Esophagus mucosa (tissue), 1 donor: ENCODE measurements around the gene FAM200A. TPM values are rescaled to one million over a fixed set of nuclear protein-coding genes. Genes with fewer than 3 reads are reported as not detected.
"Not testable (repeated sequence)": the region's sequence is repeated elsewhere in the genome, so short reads cannot be mapped to it uniquely, and the experiment has no call there.

Source experiments
- ATAC-seq: fragments of 200-7000 bp; cut with Tn5 transposase; one replicate; pipeline ENCODE4 v1.9.1; 2020
- total RNA-seq: library from RNA; stranded (reverse); gene quantifications from one replicate; pipeline ENCODE4 v1.2.4, GENCODE V29; 2023
- donor health status: DM: yes; HTN: yes; CAD: no.

FAM200A gene
- total RNA-seq, 1 donor from 2014 or later = 3.3 TPM

DNA sequence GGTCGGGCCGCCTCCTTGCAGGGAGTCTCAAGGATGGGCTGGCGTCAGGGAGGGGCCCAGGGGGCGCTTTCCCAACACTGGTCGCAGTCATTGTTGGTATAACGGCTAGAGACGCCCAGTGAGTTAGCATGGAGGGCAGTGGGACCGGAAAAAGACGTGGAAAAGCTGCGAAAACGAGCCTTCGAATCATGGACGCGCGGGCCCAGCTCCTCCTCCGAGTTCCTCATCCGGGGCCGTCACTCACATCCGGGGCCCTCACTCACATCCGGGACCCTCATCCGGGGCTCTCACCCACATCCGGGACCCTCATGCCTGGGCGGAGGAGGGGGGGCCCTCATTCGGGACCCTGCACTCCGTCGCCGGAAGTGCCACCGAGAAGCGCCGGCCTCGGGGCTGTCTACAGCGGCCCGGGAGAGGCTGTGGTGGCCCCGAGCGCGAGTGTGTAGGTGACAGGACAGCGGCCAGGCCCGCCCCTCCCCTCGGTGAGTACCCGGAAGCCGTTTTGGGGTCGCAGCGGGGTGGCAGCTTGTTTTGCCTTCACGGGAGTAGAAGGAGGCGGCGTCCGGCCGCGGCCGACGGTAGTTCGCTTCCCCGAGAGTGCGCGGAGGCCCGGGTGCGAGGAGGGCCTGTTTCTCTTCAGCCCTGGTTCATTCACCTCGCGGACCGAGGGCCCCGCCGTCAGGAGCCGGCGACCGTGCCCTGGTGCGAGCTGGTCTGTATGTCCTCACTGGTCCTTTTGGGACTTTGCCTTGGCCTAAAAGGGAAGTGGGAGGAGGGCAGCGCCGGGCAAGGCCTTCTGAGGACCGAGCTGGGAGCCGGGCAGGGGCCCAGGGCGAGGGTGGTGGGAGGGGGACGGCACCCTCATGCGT, 6.6 kb upstream of the FAM200A start, which contains the start of gene ZNF655:
ZNF655 (plus strand) TSS at position 337 of the 869 bp plus-strand sequence. CDS start 1,918 bp downstream, outside the sequence.
- ATAC-seq = peak; percentile 68

DNA sequence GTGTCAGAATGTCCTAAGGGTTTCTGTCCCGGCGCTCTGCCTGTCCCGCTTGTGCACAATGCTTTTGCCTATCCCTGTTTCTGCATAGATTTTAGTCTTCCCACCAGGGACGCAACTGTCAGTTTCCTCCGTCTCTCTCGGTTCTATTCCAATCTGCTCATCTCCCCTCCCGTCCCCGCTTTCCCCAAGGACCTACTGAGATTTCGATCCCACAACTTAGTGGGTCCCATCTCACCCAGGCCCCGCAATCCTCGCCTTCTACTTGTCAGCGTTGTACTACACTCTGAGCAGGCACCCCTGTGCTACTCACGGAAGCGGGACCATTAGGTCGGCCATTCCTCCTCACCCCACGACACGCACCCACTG, 6.0 kb upstream of the FAM200A start:
- no peak for ATAC-seq

DNA sequence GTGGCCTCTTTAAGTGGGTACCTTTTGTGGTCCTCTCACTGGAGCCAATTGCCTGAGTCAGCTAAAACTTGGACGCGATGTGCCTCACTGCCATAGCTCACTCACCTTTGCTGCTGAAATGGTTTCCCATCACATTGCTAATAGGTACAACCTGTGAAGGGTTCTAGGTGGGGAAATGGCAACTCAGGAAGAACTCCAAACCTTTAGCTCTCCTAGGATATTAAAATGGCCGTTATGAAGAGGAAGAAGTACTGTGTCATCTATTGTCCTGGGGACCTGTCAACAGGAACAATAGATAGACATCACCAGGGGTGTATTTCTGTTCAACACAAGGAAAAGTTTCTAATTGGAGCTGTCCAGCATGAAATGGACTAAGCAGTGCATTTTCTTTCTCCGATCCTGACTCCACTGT, 5.3 kb upstream of the FAM200A start:
- ATAC-seq = no peak

DNA sequence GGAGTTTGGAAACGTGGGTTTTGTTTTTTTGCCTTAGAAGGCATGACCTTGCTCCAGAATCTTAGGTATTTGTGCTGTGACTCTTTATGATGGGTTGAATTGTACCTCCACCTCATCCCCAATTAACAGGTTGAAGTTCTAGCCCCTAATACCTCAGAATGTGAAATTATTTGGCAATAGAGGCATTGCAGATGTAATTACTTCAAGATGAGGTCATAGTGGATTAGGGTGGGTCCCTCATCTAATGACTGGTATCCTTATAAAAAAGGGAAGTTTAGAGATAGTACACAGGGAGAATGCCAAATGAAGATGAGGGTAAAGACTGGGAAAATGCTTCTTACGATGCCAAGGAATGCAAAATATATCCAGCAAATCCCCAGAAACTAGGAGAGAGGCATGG, 3.0 kb upstream of the FAM200A start:
- ATAC-seq = no peak

DNA sequence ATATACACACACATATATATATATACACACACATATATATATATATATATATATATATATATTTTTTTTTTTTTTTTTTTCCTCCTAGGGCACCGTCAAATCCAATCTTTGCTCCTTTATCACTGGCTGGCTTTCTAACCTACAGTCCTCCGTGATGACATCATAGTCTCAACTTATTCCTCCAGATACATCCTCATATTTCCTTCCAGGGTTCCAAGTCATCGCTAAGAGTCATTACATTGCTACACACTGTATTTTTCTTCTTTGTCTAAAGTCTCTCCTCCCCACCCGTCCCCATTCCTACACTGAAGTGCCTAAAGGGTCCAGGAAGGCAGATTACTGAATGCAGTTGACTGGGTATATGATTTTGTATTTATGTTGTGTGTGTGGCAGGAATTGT, 1.1 kb upstream of the FAM200A start:
- no peak for ATAC-seq

DNA sequence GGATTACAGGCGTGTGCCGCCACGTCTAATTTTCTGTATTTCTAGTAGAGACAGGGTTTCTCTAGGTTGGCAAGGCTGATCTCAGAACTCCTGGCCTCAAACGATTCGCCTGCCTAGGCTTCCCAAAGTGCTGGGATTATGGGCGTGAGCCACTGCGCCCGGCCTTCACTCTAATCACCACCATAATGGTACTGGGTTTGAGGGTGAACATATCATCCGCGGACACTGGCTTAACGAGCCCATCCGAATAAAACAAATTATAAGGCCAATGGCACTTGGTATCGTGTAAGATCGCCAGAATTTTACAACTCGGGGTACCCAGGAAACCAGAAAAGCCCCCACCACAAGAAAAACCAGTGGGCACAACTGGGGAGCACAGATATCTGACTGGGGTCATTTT, 580 bp downstream of the FAM200A start:
- ATAC-seq = peak; percentile 21

DNA sequence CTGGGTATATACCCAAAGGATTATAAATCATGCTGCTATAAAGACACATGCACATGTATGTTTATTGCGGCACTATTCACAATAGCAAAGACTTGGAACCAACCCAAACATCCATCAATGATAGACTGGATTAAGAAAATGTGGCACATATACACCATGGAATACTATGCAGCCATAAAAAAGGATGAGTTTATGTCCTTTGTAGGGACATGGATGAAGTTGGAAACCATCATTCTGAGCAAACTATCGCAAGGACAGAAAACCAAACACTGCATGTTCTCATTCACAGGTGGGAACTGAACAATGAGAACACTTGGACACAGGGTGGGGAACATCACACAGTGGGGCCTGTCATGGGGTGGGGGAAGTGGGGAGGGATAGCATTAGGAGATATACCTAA, 2.4 kb downstream of the FAM200A start:
- not testable (repeated sequence) for ATAC-seq

DNA sequence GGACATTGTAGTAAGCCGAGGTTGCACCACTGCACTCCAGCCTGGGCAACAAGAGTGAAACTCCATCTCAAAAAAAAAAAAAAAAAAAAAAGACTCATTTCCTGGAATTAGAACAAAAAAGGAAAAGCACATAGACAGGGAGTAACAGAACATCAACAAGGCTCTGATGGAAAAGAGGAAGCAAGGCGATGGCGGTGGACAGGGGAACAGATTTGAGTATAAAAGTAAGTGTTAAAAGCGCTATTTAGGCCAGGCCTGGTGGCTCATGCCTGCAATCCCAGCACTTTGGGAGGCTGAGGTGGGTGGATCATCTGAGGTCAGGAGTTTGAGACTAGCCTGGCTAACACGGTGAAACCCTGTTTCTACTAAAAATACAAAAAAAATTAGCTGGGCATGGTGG, 6.6 kb downstream of the FAM200A start:
- not testable (repeated sequence) for ATAC-seq

DNA sequence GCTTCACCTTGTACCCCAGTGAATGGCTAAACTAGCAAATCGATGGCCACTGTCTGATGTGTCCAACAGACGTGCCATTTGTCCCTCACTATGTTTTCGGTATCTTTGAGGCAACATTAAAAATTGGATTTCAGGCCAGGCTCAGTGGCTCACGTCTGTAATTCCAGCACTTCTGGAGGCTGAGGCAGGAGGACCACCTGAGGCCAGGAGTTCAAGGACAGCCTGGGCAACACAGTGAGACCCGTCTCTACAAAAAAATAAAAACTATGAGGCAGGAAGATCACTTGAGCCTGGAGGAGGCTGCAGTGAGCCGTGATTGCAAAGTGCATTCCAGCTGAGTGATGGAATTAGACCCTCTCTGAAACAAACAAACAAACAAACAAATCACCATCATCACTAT, 8.0 kb downstream of the FAM200A start:
- ATAC-seq = no peak

DNA sequence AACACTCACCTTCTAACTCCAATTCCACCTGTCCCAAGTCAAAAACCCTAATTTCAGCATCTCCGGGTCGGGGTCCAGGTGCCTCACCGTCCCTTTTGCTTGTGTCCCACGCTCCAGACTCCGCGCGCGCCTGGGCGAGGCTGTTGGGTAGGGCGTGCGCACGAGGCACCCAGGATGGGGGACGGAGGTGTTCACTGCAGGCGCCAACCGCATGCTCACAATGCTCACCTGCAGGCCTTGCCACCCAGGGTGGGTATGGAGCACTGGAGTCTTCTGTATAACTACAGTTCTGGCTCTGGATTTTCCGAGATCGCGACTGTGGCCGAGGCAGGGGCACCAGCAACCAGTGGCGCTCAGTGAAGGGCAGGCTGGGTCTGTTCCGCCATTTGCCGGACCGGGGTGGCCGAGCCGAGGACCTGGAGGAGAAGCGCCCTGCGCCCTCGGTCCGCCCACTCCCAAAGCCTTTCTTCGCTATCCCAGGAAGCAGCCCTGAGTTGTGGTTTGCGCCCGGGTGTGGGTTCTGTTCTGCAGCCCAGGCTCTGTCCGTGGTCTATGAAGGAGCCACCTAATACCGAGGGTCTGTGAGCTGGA, 8.7 kb downstream of the FAM200A start:
- peak; percentile 22 for ATAC-seq

DNA sequence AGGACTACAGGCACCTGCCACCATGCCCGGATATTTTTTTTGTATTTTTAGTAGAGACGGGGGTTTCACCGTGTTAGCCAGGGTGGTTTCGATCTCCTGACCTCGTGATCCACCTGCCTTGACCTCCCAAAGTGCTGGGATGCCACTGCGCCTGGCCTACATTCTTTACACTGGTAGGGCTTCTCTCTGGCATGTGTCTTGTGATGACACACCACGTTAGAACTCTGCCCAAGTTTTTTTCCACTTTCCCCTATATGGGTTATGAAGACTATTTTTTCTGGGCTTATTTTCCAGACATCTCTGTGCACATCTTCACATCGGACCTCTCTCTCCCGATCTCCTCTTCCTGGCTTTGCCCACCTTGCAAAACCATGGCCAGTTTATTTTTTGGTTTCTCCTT, 10.7 kb downstream of the FAM200A start:
- ATAC-seq = no peak

DNA sequence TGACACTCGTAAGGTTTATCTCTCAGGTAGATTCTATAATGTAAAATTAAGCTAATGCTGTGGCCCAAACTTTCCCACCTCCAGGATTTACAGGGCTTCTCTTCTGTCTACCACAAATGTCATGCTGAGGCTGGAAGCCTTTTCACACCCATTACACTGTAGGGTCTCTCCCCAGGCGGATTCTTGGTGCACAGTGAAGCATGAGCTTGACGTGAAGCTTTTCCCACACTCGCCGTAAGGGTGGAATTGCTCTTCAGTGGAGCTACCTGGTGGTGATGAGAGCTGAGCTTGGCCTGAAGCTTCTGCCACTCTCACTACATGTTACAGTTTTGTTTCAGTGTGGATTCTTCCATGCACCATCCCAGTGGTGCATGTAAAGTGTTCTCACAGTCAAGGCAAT, 11.4 kb downstream of the FAM200A start:
- ATAC-seq = no peak

DNA sequence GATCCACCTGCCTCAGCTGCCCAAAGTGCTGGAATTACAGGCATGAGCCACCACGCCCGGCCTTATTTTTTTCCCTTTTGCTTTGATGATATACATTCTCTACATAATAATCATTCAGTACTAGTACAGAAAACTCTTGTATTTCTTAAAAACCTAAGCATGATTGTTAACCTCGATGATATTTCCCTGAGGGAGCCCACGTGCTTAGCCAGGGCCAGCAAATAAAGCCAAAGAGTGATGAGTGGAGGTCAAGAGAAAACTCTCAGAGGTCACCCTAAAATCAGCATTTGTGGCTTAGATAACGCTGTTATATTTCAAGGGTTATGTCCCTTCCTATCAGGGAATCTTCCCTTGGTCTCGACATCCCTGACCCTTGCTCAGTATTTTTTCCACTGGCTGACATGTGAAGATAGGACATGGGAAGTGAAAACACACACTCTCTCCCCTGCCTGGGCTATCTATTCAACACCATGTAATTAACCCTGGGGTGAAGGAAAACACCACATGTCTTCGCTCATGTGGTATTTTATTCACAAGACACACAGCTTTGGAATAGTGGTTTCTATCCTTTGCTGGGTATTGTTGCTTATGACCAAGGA, 12.6 kb downstream of the FAM200A start:
- ATAC-seq = no peak

DNA sequence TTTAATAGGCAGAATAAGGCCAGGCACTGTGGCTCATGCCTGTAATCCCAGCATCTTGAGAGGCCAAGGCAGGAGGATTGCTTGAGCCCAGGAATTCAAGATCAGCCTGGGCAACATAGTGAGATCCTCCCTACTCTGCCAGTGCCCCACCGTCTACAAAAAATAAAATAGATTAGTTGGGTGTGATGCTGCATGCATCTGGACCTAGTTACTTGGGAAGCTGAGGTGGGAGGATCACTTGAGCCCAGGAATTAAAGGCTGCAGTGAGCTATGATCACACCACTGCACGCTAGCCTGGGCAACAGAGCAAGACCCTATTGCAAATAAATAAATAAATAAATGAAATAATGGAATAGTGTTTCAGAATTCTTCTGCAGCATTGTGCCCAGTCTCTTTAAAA, 16.2 kb downstream of the FAM200A start:
- ATAC-seq = no peak

DNA sequence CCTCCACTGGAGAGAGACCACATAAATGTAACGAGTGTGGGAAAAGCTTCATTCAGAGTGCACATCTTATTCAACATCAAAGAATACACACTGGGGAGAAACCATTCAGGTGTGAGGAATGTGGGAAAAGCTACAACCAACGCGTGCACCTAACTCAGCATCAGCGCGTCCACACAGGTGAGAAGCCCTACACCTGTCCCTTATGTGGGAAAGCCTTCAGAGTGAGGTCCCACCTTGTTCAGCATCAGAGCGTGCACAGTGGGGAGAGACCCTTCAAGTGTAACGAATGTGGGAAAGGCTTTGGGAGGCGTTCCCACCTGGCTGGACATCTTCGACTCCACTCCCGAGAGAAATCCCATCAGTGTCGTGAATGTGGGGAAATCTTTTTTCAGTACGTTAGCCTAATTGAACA, 20.6 kb downstream of the FAM200A start:
- no peak for ATAC-seq

DNA sequence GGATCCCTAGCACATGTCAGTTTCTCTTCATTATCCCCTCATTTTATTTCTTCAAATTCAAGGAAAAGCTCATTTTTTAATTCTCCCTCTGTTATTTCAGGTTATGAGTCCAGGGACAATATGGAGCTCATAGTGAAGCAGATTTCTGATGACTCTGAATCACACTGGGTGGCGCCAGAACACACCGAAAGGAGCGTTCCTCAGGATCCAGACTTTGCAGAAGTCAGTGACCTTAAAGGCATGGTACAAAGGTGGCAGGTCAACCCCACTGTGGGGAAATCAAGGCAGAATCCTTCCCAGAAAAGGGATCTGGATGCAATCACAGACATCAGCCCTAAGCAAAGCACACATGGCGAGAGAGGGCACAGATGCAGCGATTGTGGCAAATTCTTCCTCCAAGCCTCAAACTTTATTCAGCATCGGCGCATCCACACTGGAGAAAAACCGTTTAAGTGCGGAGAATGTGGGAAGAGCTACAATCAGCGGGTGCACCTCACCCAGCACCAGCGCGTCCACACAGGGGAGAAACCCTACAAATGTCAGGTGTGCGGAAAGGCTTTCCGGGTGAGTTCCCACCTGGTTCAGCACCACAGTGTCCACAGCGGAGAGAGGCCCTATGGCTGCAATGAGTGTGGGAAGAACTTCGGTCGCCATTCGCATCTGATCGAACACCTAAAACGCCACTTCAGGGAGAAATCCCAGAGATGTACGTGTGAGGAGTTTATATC, 26.0 kb downstream of the FAM200A start:
- ATAC-seq = peak; percentile 66

DNA sequence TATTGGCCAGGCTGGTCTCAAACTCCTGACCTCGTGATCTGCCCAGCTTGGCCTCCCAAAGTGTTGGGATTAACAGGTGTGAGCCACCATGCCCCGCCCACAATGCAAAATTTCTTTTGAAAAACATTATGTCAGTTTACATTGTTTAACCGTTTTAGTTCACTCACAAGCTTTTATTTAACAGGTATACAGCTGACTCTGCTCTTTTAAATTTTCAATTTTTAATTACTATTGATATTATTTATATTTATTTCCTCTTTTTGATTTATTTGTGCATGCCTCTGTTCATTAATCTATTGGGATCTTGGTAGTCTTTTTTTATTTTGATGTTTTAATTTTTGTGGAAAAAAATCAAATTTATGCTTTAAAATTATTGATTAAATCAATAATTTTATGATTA, 30.5 kb downstream of the FAM200A start:
- ATAC-seq = no peak

DNA sequence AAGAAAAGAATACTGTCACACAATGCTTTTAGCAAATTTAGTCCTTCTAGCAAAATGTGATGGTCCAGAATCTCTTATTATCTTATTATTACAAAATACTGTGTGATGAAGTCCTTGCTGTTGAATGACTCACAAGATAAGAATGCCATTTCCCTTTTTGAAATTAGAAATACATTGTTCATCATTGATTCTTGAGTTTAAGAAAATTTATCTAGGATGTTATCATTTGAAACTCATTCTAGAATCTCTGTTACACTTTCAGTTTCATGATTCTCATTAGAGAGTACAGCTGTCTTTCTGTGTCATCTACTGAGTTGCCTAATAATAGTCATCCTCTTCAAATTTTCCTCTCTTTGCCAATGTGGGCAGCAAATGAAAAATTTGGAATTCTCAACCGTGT, 37.9 kb downstream of the FAM200A start:
- ATAC-seq = no peak

DNA sequence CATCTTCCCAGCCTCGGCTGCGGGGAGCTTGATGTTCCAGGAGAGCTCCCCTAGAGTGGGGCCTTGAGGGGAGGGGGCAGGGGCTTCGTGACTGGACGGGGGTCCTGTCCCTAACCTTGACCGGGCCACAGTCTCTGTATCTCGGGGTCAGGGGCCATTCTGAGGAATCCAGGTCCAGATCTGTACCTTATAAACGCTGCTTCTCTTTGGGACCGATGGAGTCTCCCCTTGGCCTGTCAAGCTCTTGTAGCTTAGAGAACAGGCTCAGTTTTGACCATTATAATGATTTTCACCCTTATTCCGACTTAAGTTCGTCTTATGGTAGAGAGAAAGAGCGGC, 46.6 kb downstream of the FAM200A start:
- no peak for ATAC-seq

DNA sequence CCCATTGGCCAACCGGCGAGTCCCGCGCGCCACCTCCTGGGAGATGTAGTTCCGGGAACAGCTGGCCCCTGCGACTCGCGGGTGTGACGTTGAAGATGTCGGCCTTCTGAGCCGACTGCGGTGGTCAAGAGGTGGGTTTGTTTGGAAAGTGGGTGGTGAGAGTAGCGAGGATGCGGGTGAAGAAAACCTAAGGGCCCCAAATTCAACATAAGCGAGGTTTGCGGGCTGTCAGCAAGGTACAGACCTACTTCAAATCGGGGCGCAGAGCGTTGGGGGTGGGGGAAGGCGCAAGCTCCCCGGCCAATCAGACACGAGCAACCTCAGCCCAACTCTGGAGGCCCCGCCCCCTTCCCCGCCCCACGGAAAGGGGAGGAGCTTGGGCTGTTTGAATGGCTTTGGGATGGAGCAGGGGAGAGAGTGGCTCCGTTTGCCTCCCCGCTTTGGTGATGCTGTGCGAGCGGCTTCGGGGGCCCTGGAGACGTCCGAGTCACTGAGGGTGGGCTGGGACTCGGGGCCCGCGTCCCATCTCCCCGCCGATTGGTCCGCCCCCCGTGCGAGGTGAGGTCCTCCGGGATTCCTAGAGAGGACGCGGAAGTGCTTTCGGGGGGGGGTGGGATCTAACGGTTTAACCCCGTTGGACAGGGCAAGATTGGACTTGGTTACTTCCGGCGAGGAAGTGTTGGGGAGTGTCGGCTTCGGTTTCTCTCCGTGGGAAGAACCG, 47.2 kb downstream of the FAM200A start, which contains the start of gene ZKSCAN5:
ZKSCAN5 (plus strand) TSS at position 60 of the 721 bp plus-strand sequence. CDS start 1,383 bp downstream, outside the sequence.
- ATAC-seq = peak; percentile 95

DNA sequence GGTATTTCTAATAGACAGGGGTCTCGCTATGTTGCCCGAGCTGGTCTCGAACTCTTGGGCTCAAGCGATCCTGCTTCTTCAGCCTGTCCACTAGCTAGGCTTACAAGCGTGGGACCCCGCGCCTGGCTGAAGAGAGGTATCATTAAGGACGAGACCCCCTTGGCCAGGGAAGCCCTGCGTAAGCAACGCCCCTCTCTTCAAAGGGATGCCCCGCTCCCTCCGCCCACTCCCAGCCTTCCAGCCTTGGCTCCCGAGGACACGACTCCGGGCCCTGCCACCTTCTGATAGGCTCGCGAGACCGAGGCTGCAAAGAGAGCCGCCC, 47.7 kb downstream of the FAM200A start:
- peak; percentile 93 for ATAC-seq

DNA sequence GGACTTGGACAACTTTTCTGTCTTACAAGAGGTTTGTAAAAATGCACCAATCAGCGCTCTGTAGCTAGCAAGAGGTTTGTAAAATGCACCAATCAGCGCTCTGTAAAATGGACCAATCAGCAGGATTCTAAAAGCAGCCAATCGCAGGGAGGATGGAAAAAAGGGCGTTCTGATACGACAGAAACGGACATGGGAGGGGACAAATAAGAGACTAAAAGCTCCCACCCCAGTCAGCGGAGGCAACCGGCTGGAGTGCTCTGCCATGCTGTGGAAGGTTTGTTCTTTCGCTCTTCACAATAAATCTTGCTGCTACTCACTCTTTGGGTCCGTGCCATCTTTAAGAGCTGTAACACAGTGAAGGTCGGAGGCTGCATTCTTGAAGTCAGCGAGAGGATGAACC, 50.7 kb downstream of the FAM200A start:
- not testable (repeated sequence) for ATAC-seq

DNA sequence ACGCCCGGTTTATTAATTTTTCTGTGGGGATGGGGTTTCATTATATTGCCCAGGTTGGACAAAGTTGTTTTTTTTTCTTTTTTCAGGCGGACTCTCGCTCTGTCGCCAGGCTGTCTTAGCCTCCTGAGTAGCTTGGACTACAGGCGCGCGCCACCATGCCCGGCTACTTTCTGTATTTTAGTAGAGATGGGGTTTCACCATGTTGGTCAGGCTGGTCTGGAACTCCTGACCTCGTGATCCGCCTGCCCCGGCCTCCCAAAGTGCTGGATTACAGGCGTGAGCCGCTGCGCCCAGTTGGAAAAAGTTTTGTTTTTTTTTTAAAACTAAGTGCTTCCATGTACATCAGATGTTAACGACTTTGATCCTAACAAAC, 51.3 kb downstream of the FAM200A start:
- no peak for ATAC-seq
